WTC11 (cell line): ENCODE results near the gene GINM1.

Experiments
- ATF1 ChIP-seq: sonication (generic); formaldehyde crosslinking; IDR thresholded peaks from 2 replicates; pipeline ENCODE4 v1.8.1; 2023; ENCODE audit warnings: mild to moderate bottlenecking, moderate library complexity, missing genetic modification reagents
- ETV6 ChIP-seq: sonication (generic); formaldehyde crosslinking; IDR thresholded peaks from 2 replicates; pipeline ENCODE4 v1.8.1; 2022; ENCODE audit warnings: mild to moderate bottlenecking, missing genetic modification reagents
- GABPB1 ChIP-seq: sonication (generic); formaldehyde crosslinking; IDR thresholded peaks from 2 replicates; pipeline ENCODE4 v1.8.1; 2023; ENCODE audit warnings: mild to moderate bottlenecking, missing genetic modification reagents
- KAT7 ChIP-seq: sonication (generic); formaldehyde crosslinking; IDR thresholded peaks from 2 replicates; pipeline ENCODE4 v1.8.1; 2023; ENCODE audit warnings: missing genetic modification reagents, mild to moderate bottlenecking, borderline replicate concordance
- NFE2L1 ChIP-seq: sonication (generic); formaldehyde crosslinking; IDR thresholded peaks from 2 replicates; pipeline ENCODE4 v1.8.1; 2023; ENCODE audit warnings: missing genetic modification reagents
- SP1 ChIP-seq: sonication (generic); formaldehyde crosslinking; conservative IDR thresholded peaks from 2 replicates; pipeline ENCODE4 v1.8.1; 2022; ENCODE audit warnings: missing genetic modification reagents
- TF ChIP-seq, protein P1 (sequence below): sonication (generic); formaldehyde crosslinking; conservative IDR thresholded peaks from 2 replicates; pipeline ENCODE4 v1.8.1; 2023; ENCODE audit warnings: mild to moderate bottlenecking, low read depth, missing genetic modification reagents, moderate library complexity
- TF ChIP-seq, protein P2 (sequence below): fragments of 200-600 bp; IDR thresholded peaks from 2 replicates; pipeline ENCODE4 v1.8.0; 2022; ENCODE audit warnings: antibody characterized with exemption
- TF ChIP-seq, protein P3 (sequence below): sonication (generic); formaldehyde crosslinking; IDR thresholded peaks from 2 replicates; pipeline ENCODE4 v1.8.1; 2023; ENCODE audit warnings: mild to moderate bottlenecking, missing genetic modification reagents, borderline replicate concordance
- TF ChIP-seq, protein P4 (sequence below): sonication (generic); formaldehyde crosslinking; IDR thresholded peaks from 2 replicates; pipeline ENCODE4 v1.8.1; 2023; ENCODE audit warnings: mild to moderate bottlenecking, missing genetic modification reagents, moderate library complexity
- TF ChIP-seq, protein P5 (sequence below): sonication (generic); formaldehyde crosslinking; IDR thresholded peaks from 2 replicates; pipeline ENCODE4 v1.8.1; 2022; ENCODE audit warnings: low read depth, missing genetic modification reagents, borderline replicate concordance
- TF ChIP-seq, protein P6 (sequence below): sonication (generic); formaldehyde crosslinking; IDR thresholded peaks from 2 replicates; pipeline ENCODE4 v1.8.0; 2022; ENCODE audit warnings: mild to moderate bottlenecking, missing genetic modification reagents

DNA sequence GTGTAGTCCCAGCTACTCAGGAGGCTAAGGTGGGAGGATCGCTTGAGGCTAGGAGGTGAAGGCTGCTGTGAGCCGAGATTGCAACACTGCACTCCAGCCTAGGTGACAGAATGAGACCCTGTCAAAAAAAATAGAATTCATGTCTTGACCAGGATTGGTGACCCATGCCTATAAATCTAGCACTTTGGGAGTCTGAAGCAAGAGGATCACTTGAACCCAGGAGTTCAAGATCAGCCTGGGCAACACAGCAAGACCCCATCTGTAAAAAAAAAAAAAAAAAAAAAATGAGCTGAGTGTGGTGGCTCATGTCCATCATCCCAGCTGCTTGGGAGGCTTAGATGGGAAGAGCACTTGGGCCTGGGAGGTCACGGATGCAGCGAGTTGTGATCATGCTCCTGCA is 34.3 kb downstream of the GINM1 start:
- TF ChIP-seq, protein P1, sequence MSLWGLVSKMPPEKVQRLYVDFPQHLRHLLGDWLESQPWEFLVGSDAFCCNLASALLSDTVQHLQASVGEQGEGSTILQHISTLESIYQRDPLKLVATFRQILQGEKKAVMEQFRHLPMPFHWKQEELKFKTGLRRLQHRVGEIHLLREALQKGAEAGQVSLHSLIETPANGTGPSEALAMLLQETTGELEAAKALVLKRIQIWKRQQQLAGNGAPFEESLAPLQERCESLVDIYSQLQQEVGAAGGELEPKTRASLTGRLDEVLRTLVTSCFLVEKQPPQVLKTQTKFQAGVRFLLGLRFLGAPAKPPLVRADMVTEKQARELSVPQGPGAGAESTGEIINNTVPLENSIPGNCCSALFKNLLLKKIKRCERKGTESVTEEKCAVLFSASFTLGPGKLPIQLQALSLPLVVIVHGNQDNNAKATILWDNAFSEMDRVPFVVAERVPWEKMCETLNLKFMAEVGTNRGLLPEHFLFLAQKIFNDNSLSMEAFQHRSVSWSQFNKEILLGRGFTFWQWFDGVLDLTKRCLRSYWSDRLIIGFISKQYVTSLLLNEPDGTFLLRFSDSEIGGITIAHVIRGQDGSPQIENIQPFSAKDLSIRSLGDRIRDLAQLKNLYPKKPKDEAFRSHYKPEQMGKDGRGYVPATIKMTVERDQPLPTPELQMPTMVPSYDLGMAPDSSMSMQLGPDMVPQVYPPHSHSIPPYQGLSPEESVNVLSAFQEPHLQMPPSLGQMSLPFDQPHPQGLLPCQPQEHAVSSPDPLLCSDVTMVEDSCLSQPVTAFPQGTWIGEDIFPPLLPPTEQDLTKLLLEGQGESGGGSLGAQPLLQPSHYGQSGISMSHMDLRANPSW: no peak
- TF ChIP-seq ATF1 (no peak), KAT7 (CRISPR knock-in tag) (no peak), NFE2L1 (CRISPR knock-in tag) (no peak), SP1 (CRISPR knock-in tag) (no peak), GABPB1 (CRISPR knock-in tag) (no peak), ETV6 (CRISPR knock-in tag) (no peak)
- TF ChIP-seq, protein P2, sequence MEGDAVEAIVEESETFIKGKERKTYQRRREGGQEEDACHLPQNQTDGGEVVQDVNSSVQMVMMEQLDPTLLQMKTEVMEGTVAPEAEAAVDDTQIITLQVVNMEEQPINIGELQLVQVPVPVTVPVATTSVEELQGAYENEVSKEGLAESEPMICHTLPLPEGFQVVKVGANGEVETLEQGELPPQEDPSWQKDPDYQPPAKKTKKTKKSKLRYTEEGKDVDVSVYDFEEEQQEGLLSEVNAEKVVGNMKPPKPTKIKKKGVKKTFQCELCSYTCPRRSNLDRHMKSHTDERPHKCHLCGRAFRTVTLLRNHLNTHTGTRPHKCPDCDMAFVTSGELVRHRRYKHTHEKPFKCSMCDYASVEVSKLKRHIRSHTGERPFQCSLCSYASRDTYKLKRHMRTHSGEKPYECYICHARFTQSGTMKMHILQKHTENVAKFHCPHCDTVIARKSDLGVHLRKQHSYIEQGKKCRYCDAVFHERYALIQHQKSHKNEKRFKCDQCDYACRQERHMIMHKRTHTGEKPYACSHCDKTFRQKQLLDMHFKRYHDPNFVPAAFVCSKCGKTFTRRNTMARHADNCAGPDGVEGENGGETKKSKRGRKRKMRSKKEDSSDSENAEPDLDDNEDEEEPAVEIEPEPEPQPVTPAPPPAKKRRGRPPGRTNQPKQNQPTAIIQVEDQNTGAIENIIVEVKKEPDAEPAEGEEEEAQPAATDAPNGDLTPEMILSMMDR: no peak
- TF ChIP-seq, protein P3, sequence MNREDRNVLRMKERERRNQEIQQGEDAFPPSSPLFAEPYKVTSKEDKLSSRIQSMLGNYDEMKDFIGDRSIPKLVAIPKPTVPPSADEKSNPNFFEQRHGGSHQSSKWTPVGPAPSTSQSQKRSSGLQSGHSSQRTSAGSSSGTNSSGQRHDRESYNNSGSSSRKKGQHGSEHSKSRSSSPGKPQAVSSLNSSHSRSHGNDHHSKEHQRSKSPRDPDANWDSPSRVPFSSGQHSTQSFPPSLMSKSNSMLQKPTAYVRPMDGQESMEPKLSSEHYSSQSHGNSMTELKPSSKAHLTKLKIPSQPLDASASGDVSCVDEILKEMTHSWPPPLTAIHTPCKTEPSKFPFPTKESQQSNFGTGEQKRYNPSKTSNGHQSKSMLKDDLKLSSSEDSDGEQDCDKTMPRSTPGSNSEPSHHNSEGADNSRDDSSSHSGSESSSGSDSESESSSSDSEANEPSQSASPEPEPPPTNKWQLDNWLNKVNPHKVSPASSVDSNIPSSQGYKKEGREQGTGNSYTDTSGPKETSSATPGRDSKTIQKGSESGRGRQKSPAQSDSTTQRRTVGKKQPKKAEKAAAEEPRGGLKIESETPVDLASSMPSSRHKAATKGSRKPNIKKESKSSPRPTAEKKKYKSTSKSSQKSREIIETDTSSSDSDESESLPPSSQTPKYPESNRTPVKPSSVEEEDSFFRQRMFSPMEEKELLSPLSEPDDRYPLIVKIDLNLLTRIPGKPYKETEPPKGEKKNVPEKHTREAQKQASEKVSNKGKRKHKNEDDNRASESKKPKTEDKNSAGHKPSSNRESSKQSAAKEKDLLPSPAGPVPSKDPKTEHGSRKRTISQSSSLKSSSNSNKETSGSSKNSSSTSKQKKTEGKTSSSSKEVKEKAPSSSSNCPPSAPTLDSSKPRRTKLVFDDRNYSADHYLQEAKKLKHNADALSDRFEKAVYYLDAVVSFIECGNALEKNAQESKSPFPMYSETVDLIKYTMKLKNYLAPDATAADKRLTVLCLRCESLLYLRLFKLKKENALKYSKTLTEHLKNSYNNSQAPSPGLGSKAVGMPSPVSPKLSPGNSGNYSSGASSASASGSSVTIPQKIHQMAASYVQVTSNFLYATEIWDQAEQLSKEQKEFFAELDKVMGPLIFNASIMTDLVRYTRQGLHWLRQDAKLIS (CRISPR knock-in tag): no peak
- TF ChIP-seq, protein P4, sequence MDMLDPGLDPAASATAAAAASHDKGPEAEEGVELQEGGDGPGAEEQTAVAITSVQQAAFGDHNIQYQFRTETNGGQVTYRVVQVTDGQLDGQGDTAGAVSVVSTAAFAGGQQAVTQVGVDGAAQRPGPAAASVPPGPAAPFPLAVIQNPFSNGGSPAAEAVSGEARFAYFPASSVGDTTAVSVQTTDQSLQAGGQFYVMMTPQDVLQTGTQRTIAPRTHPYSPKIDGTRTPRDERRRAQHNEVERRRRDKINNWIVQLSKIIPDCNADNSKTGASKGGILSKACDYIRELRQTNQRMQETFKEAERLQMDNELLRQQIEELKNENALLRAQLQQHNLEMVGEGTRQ (CRISPR knock-in tag): no peak
- TF ChIP-seq, protein P5, sequence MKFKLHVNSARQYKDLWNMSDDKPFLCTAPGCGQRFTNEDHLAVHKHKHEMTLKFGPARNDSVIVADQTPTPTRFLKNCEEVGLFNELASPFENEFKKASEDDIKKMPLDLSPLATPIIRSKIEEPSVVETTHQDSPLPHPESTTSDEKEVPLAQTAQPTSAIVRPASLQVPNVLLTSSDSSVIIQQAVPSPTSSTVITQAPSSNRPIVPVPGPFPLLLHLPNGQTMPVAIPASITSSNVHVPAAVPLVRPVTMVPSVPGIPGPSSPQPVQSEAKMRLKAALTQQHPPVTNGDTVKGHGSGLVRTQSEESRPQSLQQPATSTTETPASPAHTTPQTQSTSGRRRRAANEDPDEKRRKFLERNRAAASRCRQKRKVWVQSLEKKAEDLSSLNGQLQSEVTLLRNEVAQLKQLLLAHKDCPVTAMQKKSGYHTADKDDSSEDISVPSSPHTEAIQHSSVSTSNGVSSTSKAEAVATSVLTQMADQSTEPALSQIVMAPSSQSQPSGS (CRISPR knock-in tag): no peak
- TF ChIP-seq, protein P6, sequence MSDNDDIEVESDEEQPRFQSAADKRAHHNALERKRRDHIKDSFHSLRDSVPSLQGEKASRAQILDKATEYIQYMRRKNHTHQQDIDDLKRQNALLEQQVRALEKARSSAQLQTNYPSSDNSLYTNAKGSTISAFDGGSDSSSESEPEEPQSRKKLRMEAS (CRISPR knock-in tag): no peak
